ENCODE measurements around the gene KLF16. TPM values are rescaled to one million over a fixed set of nuclear protein-coding genes. Genes with fewer than 3 reads are reported as not detected.
A peak's percentile ranks its signal among the peaks of the same experiment; 100 is the strongest.

KLF16 gene
- total and polyA plus RNA-seq, 9 of the 15 experiments (the other 6 are each of a cell fraction or from before 2014, with no cell fraction given), result 0.04 to 60.4 (median 6.8) TPM

DNA sequence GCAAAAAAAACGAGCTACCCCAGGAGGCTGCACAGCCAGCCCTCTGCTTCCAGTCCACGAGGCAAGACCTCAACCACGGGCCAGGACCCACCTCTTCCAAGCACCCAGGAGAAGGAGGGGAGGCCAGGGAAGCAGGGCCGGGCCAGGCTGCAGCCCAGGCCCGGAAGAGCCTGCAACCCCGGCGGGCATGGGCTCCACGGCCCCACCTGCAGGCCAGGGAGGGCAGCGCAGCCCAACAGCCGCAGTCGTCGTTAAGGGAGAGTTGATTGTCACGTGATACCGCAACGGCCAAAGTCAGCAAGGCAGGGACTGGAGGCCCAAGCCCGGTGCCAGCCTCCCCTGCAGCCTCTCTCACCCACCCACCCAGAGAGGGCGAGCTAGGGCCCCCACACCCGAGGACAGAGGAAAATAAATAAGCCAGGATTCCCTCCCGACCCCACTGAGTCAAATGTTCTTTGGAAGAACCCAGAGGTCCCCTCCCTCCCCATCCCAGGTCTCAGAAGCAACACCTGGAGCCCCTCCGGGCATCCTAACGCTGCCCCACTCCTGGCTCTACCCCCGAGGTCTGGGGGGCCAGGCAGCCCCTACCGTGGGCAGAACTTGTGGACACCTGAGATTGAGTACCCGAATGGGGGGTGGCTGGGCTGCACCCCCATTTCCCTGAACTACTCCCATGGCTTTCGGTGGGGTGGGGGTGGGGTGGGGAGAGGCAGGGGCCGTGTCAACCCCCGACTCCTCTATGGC, 9.9 kb downstream of the KLF16 start (continued):
- TF ChIP-seq, protein P1, sequence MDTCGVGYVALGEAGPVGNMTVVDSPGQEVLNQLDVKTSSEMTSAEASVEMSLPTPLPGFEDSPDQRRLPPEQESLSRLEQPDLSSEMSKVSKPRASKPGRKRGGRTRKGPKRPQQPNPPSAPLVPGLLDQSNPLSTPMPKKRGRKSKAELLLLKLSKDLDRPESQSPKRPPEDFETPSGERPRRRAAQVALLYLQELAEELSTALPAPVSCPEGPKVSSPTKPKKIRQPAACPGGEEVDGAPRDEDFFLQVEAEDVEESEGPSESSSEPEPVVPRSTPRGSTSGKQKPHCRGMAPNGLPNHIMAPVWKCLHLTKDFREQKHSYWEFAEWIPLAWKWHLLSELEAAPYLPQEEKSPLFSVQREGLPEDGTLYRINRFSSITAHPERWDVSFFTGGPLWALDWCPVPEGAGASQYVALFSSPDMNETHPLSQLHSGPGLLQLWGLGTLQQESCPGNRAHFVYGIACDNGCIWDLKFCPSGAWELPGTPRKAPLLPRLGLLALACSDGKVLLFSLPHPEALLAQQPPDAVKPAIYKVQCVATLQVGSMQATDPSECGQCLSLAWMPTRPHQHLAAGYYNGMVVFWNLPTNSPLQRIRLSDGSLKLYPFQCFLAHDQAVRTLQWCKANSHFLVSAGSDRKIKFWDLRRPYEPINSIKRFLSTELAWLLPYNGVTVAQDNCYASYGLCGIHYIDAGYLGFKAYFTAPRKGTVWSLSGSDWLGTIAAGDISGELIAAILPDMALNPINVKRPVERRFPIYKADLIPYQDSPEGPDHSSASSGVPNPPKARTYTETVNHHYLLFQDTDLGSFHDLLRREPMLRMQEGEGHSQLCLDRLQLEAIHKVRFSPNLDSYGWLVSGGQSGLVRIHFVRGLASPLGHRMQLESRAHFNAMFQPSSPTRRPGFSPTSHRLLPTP (IDR thresholded peaks at IDR 0.05; ENCODE audit: borderline replicate concordance, extremely low read depth, insufficient read length), result no peak
- peak; percentile 60 to 64 for TF ChIP-seq RAD21 (CRISPR knock-in tag; conservative IDR thresholded peaks at IDR 0.05 in 1 of 2, IDR thresholded peaks at IDR 0.05 in 1 of 2)
- no peak for TF ChIP-seq RBM15 (IDR thresholded peaks at IDR 0.05; ENCODE audit: insufficient read depth, low read length)
- no peak for TF ChIP-seq SREBF2 (CRISPR knock-in tag; IDR thresholded peaks at IDR 0.05)
- no peak for TF ChIP-seq NUFIP1 (IDR thresholded peaks at IDR 0.05; ENCODE audit: partially characterized antibody)
- no peak for TF ChIP-seq ZNF431 (CRISPR knock-in tag; IDR thresholded peaks at IDR 0.05)
- TF ChIP-seq MCM7 (IDR thresholded peaks at IDR 0.05), result no peak
- peak; percentile 65; the same call in 1 of the 2 replicates for TF ChIP-seq ZFPM2 (CRISPR knock-in tag; IDR thresholded peaks at IDR 0.05)
- TF ChIP-seq, protein P2, sequence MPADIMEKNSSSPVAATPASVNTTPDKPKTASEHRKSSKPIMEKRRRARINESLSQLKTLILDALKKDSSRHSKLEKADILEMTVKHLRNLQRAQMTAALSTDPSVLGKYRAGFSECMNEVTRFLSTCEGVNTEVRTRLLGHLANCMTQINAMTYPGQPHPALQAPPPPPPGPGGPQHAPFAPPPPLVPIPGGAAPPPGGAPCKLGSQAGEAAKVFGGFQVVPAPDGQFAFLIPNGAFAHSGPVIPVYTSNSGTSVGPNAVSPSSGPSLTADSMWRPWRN (IDR thresholded peaks at IDR 0.05; ENCODE audit: low read depth), result no peak
- no peak for TF ChIP-seq PML (IDR thresholded peaks at IDR 0.05; ENCODE audit: low read length)
- TF ChIP-seq ZNF217 (CRISPR knock-in tag; IDR thresholded peaks at IDR 0.05), result no peak
- TF ChIP-seq EWSR1 (IDR thresholded peaks at IDR 0.05; ENCODE audit: borderline replicate concordance, low read depth, partially characterized antibody), result no peak
- TF ChIP-seq FOXJ2 (tag; IDR thresholded peaks at IDR 0.05), result no peak
- TF ChIP-seq, protein P3, sequence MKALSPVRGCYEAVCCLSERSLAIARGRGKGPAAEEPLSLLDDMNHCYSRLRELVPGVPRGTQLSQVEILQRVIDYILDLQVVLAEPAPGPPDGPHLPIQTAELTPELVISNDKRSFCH (CRISPR knock-in tag; IDR thresholded peaks at IDR 0.05), result no peak
- TF ChIP-seq, protein P3 (tag; IDR thresholded peaks at IDR 0.05), result no peak
- TF ChIP-seq IFI16 (CRISPR knock-in tag; IDR thresholded peaks at IDR 0.05), result no peak
- no peak for TF ChIP-seq MEIS2 (IDR thresholded peaks at IDR 0.05; ENCODE audit: partially characterized antibody)
- TF ChIP-seq HIVEP1 (CRISPR knock-in tag; IDR thresholded peaks at IDR 0.05), result no peak
- no peak for TF ChIP-seq SMARCC2 (IDR thresholded peaks at IDR 0.05; ENCODE audit: low read depth)
- TF ChIP-seq GATA2 (CRISPR knock-in tag; IDR thresholded peaks at IDR 0.05), result no peak
- no peak for TF ChIP-seq ZNF408 (CRISPR knock-in tag; IDR thresholded peaks at IDR 0.05; ENCODE audit: low read depth)
- no peak for TF ChIP-seq FOXJ3 (CRISPR knock-in tag; IDR thresholded peaks at IDR 0.05)
- TF ChIP-seq SNAPC5 (CRISPR knock-in tag; IDR thresholded peaks at IDR 0.05), result no peak
- TF ChIP-seq, protein P4, sequence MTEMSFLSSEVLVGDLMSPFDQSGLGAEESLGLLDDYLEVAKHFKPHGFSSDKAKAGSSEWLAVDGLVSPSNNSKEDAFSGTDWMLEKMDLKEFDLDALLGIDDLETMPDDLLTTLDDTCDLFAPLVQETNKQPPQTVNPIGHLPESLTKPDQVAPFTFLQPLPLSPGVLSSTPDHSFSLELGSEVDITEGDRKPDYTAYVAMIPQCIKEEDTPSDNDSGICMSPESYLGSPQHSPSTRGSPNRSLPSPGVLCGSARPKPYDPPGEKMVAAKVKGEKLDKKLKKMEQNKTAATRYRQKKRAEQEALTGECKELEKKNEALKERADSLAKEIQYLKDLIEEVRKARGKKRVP (CRISPR knock-in tag; IDR thresholded peaks at IDR 0.05), result no peak
- no peak for TF ChIP-seq ZSCAN32 (CRISPR knock-in tag; IDR thresholded peaks at IDR 0.05)
